HG02870 (cell line): ENCODE results near the gene VPS45.

Experiments used
- ATAC-seq: cut with Tn5 transposase; IDR thresholded peaks from one replicate; pipeline ENCODE4 v1.9.1; 2021; ENCODE audit warnings: mild to moderate bottlenecking, moderate library complexity; ENCODE audit not compliant: unreplicated experiment

The VPS45 gene

DNA sequence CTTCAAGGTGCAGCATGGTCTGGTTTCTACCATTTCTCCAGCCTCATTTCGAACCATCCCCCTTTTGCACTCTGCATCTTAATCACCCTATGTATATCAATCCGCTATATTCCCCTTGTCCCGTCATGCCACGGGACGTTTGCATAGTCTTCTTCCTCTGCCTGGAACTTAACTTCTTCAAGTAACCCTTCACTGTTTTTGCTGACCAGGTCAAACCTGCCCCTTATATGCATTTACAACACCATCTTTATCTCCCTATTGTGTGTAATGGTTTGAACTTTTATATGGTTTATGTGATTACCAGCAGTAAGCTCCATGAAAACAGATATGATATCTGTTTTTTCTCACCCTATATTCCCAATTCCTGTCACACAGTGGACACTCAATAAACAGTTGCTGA lies 2.3 kb downstream of the VPS45 start:
- no peak for ATAC-seq

- ATAC-seq = no peak
Measured at GRCh38 chr1:150072959-150073358, 5.4 kb downstream of the VPS45 start.

GRCh38 chr1:150073516-150073915 lies 5.9 kb downstream of the VPS45 start:
- no peak for ATAC-seq

GRCh38 chr1:150076066-150076465 lies 8.5 kb downstream of the VPS45 start:
- no peak for ATAC-seq

DNA sequence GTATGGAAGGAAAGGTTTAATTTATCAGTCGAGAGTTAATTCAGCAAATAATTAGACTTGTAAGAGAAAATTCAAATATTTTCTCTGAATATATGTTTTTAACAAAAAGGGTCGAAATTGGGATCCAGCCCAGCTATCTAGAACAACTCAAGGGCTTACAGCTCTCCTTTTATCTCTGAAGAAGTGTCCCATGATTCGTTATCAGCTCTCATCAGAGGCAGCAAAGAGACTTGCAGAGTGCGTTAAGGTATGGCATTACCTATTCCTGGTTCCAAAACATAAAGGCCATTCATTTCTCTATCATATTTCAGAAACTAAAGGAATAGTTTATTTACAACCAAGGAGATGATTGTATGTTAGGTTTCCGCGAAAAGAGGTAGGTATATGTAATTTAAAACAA lies 9.4 kb downstream of the VPS45 start:
- ATAC-seq = no peak

DNA sequence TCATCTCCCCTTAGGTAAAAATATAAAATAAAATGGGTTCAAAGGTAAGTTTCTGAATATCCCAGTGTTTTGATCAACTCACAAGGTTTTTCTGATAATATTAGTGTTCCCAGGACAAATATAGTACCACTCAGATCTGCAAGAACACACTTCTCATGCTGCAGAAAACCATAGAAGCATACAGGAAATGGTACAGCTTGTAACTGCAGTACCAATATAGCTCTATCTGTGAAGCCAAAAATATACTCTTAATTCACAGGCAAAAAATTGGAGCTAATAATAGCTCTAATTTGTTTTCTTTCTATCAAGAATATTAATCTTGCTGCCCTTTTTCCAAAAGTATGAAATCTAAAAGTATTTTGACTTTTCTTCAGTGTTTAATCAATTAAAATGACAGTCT lies 13.2 kb downstream of the VPS45 start:
- no peak for ATAC-seq

- no peak for ATAC-seq
Measured at GRCh38 chr1:150082494-150082893, 14.9 kb downstream of the VPS45 start.

GRCh38 chr1:150083907-150084306 lies 16.3 kb downstream of the VPS45 start:
- no peak for ATAC-seq

GRCh38 chr1:150085406-150085805 lies 17.8 kb downstream of the VPS45 start:
- no peak for ATAC-seq

- ATAC-seq = no peak
Measured at GRCh38 chr1:150087415-150087814, 19.8 kb downstream of the VPS45 start.

DNA sequence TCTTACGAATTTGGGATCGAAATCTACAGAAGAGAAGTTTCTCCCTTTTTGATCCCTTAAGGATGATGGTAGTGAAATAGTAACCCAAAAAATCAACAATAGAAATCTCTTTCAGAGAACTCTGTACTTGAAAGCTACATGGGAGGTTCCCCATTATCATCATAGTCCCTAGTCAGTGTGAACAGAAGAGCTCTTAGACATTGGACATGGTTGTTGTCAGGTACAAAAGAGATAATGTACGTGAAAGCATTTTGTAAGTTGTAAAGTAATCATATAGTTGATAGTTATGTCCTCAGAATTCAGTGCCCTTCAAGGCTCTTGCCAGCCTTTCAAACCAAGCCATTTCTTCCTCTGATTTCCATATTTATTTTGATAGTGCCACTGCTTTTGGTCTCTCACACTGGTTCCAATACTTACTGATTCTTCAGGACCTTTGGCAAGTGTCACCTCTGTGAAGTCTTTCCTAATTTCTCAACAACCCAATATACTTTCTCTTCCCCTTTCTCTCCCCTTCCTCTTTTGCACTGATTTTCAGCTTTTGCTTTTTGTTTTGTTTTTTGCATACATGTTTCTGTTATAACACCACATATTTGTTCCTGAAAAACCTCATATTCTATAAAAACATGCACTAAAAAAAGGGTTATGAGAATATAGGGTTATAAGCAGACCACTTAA lies 22.4 kb downstream of the VPS45 start:
- no peak for ATAC-seq

DNA sequence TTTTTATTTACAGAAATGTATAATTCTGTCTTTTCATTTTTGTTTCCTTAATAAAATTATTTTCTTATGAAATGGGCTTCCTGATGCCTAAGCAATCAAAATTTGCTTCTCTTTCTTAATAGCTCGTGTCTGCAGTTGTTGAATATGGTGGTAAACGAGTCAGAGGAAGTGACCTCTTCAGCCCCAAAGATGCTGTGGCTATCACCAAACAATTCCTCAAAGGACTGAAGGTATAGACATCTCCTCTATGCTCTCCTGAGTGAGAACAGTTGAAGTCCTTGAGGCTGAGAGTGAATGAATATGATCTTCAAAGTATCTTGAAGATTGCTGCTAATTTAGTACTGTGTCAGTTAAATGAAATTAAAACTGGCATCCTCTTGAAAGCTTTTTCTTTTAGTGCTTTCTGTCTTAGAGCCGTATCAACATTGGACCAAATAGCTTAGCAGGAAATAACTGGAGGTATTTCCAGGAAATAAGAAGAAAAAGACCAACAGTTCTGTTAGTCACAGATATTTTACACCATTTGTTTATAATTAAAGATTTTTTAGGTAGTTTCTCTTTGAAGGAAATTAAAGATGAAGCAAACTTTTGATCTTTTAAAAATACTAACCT lies 24.7 kb downstream of the VPS45 start:
- ATAC-seq = no peak

DNA sequence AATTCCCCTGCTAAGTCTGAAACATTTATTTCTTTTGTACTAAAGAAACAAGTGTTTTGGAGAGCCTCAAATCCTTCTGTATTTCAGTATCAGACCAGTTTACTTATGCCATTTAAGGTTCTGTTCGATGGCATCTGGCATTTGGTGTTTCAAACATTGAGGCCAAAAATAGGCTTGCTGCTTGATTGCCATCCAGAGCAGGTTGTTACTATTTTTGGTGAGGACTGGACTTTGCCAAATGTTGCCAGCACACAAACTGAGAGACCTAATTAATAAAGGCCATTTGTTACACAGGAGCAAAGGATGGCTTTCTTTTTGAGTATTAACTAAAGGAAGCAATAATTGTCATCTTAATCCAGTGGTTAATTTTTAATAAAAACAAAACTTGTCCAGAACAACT lies 26.2 kb downstream of the VPS45 start:
- no peak for ATAC-seq

DNA sequence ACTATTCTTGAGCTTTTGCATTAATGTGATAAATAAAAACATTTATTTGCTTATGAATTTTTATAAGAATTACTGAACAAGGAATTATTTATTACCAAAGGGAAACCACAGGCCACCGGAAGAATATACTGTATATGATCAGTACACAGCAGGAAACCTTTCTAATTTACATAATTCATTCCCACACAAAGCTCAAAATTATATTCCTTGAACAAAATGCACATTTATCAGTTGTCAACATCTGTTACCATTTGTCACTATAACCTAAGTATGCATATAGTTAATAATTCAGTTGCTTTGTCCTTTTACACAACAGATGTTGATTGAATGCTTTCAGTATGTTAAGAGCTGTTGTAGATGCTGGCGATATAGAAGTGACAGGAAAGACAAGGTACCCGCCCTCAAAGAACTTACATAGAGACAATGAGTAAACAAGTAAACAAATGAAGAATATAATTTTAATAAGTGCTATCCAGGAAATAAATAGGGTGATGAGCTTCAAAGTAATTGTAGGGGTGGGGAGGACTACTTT lies 27.2 kb downstream of the VPS45 start:
- ATAC-seq = no peak

DNA sequence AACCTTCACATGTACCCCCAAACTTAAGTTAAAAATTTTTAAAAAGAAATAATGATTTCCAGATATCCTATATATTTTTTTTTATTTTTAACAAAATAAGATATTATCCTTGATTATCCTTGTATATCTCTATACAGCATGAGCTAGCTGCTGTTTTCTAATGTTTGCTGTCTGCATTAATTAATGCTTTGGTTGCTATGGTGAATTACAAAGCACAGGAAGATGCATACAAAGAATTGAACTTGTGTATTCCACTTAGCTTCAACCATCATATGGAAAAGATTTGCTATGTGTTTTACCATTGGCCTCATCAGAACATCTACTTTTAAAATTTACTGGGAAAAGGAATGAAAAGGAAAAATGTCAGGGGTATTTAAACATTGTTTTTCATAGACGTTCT lies 35.4 kb downstream of the VPS45 start:
- ATAC-seq = no peak

DNA sequence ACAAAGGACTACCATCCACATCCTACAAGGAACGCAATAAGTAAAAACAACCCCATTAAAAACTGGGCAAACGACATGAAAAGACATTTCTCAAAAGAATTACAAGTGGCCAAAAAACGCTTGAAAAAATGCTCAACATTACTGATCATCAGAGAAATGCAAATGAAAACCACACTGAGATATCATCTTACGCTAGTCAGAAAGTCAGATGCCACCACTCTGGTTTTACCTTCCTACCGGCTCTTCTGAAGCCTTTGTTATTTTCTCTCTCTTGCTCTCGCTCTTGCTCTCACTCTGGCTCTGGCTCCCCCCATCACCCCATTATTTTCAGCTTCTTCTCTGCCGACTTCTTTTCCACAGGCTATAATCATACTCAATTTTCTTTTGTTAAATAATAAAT lies 38.8 kb downstream of the VPS45 start:
- ATAC-seq = no peak

GRCh38 chr1:150109586-150109985 lies 42.0 kb downstream of the VPS45 start:
- no peak for ATAC-seq

GRCh38 chr1:150110116-150110515 lies 42.5 kb downstream of the VPS45 start:
- ATAC-seq = no peak

DNA sequence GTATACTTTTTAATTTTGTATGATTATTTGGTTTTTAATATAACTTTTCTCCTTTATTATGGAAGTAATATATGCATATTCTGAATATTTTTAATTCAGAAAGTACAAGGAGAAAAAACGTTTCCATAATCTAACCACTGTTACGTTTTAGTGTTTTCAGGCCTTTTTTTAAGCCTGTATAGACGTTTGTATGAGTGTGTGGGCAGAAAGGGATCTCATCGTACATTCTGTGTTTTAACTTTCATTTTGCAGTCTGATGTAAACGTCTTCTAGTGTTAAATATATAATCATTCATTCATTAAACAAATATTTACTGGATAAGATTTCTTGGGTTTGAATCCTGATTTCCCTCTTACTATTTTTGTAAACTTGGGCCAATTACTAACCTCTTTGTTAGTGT lies 44.1 kb downstream of the VPS45 start:
- no peak for ATAC-seq

GRCh38 chr1:150115121-150115520 lies 47.5 kb downstream of the VPS45 start:
- ATAC-seq = no peak

GRCh38 chr1:150118716-150119115 lies 51.1 kb downstream of the VPS45 start:
- ATAC-seq = no peak

- ATAC-seq = no peak
Measured at GRCh38 chr1:150121236-150121862, 53.8 kb downstream of the VPS45 start.
